ENCODE results near the gene SLC30A10. TPM values are rescaled to one million over a fixed set of nuclear protein-coding genes. Genes with fewer than 3 reads are reported as not detected.
"Not testable (repeated sequence)": the region's sequence is repeated elsewhere in the genome, so short reads cannot be mapped to it uniquely, and the experiment has no call there.

SLC30A10 gene
- total RNA-seq, 1 experiment from 2014 or later: not detected

DNA sequence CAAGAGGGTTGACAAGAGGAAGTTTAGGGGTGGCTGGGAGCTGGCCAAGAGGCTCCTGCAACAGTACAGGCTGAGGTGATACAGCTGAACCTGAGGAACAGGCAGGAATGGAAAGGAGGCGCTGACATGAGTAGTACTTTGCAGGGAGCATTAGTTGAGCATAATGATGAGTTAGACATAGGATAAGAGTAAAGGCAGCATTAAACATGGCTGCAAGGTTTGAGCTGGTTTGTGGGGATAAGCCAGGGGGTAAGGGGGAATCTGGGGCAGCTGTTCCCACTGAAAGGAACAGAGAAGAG lies 20.6 kb downstream of the SLC30A10 start:
- no peak overlapping the region for H3K4me3 ChIP-seq (ENCODE audit: low read depth in 2 of 2, low read length in 2 of 2)
- intact Hi-C loops (cut with micrococcal nuclease; ENCODE audit: unreplicated experiment) (no loop called here), in situ Hi-C loops (cut with HindIII; ENCODE audit: low pct_unique_long_range_greater_than_20kb, low sequenced_read_pairs) (no loop called here)
- H3K27ac ChIP-seq (ENCODE audit: low read length): no peak overlapping the region
- CTCF ChIA-PET: no interaction called here
- no peaks in the 10 kb centered on the region for H3K4me1 ChIP-seq (ENCODE audit: control insufficient read depth, insufficient read depth, low read length)
- no TSS peak for BruUV-seq (replicated peaks)
- ATAC-seq (no peak), DNase-seq (ENCODE audit: low read depth, low spot score) (no peak)
- no peaks in the 10 kb centered on the region for H3K36me3 ChIP-seq (ENCODE audit: control insufficient read depth, insufficient read depth, low read length)
- H3K27me3 ChIP-seq (ENCODE audit: control insufficient read depth, insufficient read depth, low read length): no peaks in the 10 kb centered on the region; the same call in 1 of the 2 replicates
- POLR2A ChIA-PET: no interaction called here
- TF ChIP-seq TCF7L2 (IDR thresholded peaks at IDR 0.05; ENCODE audit: low read depth, low read length): no peak
- TF ChIP-seq, protein P1, sequence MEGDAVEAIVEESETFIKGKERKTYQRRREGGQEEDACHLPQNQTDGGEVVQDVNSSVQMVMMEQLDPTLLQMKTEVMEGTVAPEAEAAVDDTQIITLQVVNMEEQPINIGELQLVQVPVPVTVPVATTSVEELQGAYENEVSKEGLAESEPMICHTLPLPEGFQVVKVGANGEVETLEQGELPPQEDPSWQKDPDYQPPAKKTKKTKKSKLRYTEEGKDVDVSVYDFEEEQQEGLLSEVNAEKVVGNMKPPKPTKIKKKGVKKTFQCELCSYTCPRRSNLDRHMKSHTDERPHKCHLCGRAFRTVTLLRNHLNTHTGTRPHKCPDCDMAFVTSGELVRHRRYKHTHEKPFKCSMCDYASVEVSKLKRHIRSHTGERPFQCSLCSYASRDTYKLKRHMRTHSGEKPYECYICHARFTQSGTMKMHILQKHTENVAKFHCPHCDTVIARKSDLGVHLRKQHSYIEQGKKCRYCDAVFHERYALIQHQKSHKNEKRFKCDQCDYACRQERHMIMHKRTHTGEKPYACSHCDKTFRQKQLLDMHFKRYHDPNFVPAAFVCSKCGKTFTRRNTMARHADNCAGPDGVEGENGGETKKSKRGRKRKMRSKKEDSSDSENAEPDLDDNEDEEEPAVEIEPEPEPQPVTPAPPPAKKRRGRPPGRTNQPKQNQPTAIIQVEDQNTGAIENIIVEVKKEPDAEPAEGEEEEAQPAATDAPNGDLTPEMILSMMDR (IDR thresholded peaks at IDR 0.05): no peak
- TF ChIP-seq POLR2AphosphoS5 (IDR thresholded peaks at IDR 0.05; ENCODE audit: low read depth, low read length): no peak
- TF ChIP-seq SIN3A (IDR thresholded peaks at IDR 0.05; ENCODE audit: borderline replicate concordance, insufficient read depth, low read depth, low read length): no peak
- TF ChIP-seq, protein P2, sequence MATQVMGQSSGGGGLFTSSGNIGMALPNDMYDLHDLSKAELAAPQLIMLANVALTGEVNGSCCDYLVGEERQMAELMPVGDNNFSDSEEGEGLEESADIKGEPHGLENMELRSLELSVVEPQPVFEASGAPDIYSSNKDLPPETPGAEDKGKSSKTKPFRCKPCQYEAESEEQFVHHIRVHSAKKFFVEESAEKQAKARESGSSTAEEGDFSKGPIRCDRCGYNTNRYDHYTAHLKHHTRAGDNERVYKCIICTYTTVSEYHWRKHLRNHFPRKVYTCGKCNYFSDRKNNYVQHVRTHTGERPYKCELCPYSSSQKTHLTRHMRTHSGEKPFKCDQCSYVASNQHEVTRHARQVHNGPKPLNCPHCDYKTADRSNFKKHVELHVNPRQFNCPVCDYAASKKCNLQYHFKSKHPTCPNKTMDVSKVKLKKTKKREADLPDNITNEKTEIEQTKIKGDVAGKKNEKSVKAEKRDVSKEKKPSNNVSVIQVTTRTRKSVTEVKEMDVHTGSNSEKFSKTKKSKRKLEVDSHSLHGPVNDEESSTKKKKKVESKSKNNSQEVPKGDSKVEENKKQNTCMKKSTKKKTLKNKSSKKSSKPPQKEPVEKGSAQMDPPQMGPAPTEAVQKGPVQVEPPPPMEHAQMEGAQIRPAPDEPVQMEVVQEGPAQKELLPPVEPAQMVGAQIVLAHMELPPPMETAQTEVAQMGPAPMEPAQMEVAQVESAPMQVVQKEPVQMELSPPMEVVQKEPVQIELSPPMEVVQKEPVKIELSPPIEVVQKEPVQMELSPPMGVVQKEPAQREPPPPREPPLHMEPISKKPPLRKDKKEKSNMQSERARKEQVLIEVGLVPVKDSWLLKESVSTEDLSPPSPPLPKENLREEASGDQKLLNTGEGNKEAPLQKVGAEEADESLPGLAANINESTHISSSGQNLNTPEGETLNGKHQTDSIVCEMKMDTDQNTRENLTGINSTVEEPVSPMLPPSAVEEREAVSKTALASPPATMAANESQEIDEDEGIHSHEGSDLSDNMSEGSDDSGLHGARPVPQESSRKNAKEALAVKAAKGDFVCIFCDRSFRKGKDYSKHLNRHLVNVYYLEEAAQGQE (IDR thresholded peaks at IDR 0.05; ENCODE audit: insufficient read depth in 1 of 2, low read depth in 2 of 2, low read length in 1 of 2): no peak
- H3K9me3 ChIP-seq (ENCODE audit: control insufficient read depth, insufficient read depth, low read depth, low read length): no peaks in the 10 kb centered on the region

GRCh38 chr1:219906924-219907771 lies 21.2 kb downstream of the SLC30A10 start:
- no peak for DNase-seq (ENCODE audit: low read depth, low spot score)
- no peaks in the 10 kb centered on the region for H3K4me1 ChIP-seq (ENCODE audit: control insufficient read depth, insufficient read depth, low read length)
- in situ Hi-C loops (cut with HindIII; ENCODE audit: low pct_unique_long_range_greater_than_20kb, low sequenced_read_pairs) (no loop called here), intact Hi-C loops (cut with micrococcal nuclease; ENCODE audit: unreplicated experiment) (no loop called here)
- H3K4me3 ChIP-seq (ENCODE audit: low read depth in 2 of 2, low read length in 2 of 2): no peak overlapping the region
- H3K36me3 ChIP-seq (ENCODE audit: control insufficient read depth, insufficient read depth, low read length): no peaks in the 10 kb centered on the region
- no peaks in the 10 kb centered on the region for H3K9me3 ChIP-seq (ENCODE audit: control insufficient read depth, insufficient read depth, low read depth, low read length)
- no peak for ATAC-seq
- POLR2A ChIA-PET: no interaction called here
- CTCF ChIA-PET: no interaction called here
- no TSS peak for BruUV-seq (replicated peaks)
- TF ChIP-seq TCF7L2 (IDR thresholded peaks at IDR 0.05; ENCODE audit: low read depth, low read length) (no peak), POLR2AphosphoS5 (IDR thresholded peaks at IDR 0.05; ENCODE audit: low read depth, low read length) (no peak), SIN3A (IDR thresholded peaks at IDR 0.05; ENCODE audit: borderline replicate concordance, insufficient read depth, low read depth, low read length) (no peak)
- TF ChIP-seq, protein P2 (IDR thresholded peaks at IDR 0.05; ENCODE audit: insufficient read depth in 1 of 2, low read depth in 2 of 2, low read length in 1 of 2): no peak
- TF ChIP-seq, protein P1 (IDR thresholded peaks at IDR 0.05): no peak
- no peak overlapping the region for H3K27ac ChIP-seq (ENCODE audit: low read length)
- H3K27me3 ChIP-seq (ENCODE audit: control insufficient read depth, insufficient read depth, low read length): no peaks in the 10 kb centered on the region; the same call in 1 of the 2 replicates

- intact Hi-C loops (cut with micrococcal nuclease; ENCODE audit: unreplicated experiment); H3K9me3 ChIP-seq (ENCODE audit: control insufficient read depth, insufficient read depth, low read depth, low read length); H3K27ac ChIP-seq (ENCODE audit: low read length); H3K4me1 ChIP-seq (ENCODE audit: control insufficient read depth, insufficient read depth, low read length); H3K4me3 ChIP-seq (ENCODE audit: low read depth in 2 of 2, low read length in 2 of 2); in situ Hi-C loops (cut with HindIII; ENCODE audit: low pct_unique_long_range_greater_than_20kb, low sequenced_read_pairs); BruUV-seq (replicated peaks); H3K27me3 ChIP-seq (ENCODE audit: control insufficient read depth, insufficient read depth, low read length); ATAC-seq; CTCF ChIA-PET; H3K36me3 ChIP-seq (ENCODE audit: control insufficient read depth, insufficient read depth, low read length); POLR2A ChIA-PET; DNase-seq (ENCODE audit: low read depth, low spot score): not testable (repeated sequence)
These were observed 21.8 kb downstream of the SLC30A10 start for GRCh38 chr1:219906565-219906923.
